ENCODE measurements around the gene TAOK3. TPM values are rescaled to one million over a fixed set of nuclear protein-coding genes. Genes with fewer than 3 reads are reported as not detected.

Gene TAOK3
- total and polyA plus RNA-seq, 4 donors: 6.7 to 28.6 (median 19.5) TPM

GRCh38 chr12:118103601-118104382, 268.9 kb downstream of the TAOK3 start, which contains the start of gene VSIG10:
Gene VSIG10 (minus strand): TSS chr12:118104011. CDS start chr12:118103671, 340 bp downstream.
- Histone ChIP-seq H3K27ac (ENCODE audit: low read depth in 1 of 2, low read length in 2 of 2) (peak within 1 kb of the TSS; percentile 54 to 69), H3K4me1 (ENCODE audit: control insufficient read depth in 4 of 4, insufficient read depth in 4 of 4, low read length in 3 of 4) (peaks cover 0 to 15% (median 5%) of the 10 kb centered on the region in 4 donors), H3K9me3 (ENCODE audit: control insufficient read depth in 4 of 4, low read length in 3 of 4) (no peaks in the 10 kb centered on the region), H3K27me3 (ENCODE audit: control insufficient read depth in 4 of 4, insufficient read depth in 4 of 4, low read length in 3 of 4) (no peaks in the 10 kb centered on the region), H3K36me3 (ENCODE audit: control insufficient read depth in 4 of 4, insufficient read depth in 3 of 4, low read depth in 1 of 4, low read length in 3 of 4) (peaks cover 0 to 1% (median 0%) of the 10 kb centered on the region in 4 donors), H3K4me3 (ENCODE audit: low read depth in 1 of 3, low read length in 3 of 3) (peak within 1 kb of the TSS; percentile 51 to 83 (median 79)), H3K9ac (ENCODE audit: low read depth in 1 of 2, low read length in 2 of 2) (peak within 1 kb of the TSS in 1 of 2 donors; percentile 74)
- DNase-seq (ENCODE audit: low spot score): peak; percentile 58
- under 1% methylated on average over 75 of the region's 75 CpGs for WGBS
- peak in 1 of 2 donors; percentile 31 for TF ChIP-seq RAD21 (IDR thresholded peaks at IDR 0.05)
- no peak for TF ChIP-seq FOXA1 (IDR thresholded peaks at IDR 0.05)
- TF ChIP-seq HNF4G (IDR thresholded peaks at IDR 0.05): no peak
- peak; percentile 84 for TF ChIP-seq REST (IDR thresholded peaks at IDR 0.05)
- TF ChIP-seq YY1 (IDR thresholded peaks at IDR 0.05): peak; percentile 51
- TF ChIP-seq JUND (IDR thresholded peaks at IDR 0.05): no peak
- no peak for TF ChIP-seq EGR1 (IDR thresholded peaks at IDR 0.05; ENCODE audit: low read depth in 2 of 2)
- TF ChIP-seq ZBTB33 (IDR thresholded peaks at IDR 0.05): no peak
- no peak for TF ChIP-seq ATF3 (IDR thresholded peaks at IDR 0.05)
- no peak for TF ChIP-seq CTCF (IDR thresholded peaks at IDR 0.05; ENCODE audit: low read depth, low read length, missing input control)
- TF ChIP-seq TAF1 (conservative IDR thresholded peaks at IDR 0.05): no peak
- no peak for TF ChIP-seq RXRA (IDR thresholded peaks at IDR 0.05)
- TF ChIP-seq SP1 (IDR thresholded peaks at IDR 0.05): peak; percentile 21
- no peak for TF ChIP-seq NR2F2 (IDR thresholded peaks at IDR 0.05)
- TF ChIP-seq GABPA (IDR thresholded peaks at IDR 0.05 in 1 of 2, conservative IDR thresholded peaks at IDR 0.05 in 1 of 2): no peak
